GM19438 (cell line): ENCODE data around the gene CFAP161.

Experiments used
- ATAC-seq: cut with Tn5 transposase; IDR thresholded peaks from one replicate; pipeline ENCODE4 v1.9.1; 2021; ENCODE audit warnings: low read depth; ENCODE audit not compliant: unreplicated experiment

The CFAP161 gene, protein sequence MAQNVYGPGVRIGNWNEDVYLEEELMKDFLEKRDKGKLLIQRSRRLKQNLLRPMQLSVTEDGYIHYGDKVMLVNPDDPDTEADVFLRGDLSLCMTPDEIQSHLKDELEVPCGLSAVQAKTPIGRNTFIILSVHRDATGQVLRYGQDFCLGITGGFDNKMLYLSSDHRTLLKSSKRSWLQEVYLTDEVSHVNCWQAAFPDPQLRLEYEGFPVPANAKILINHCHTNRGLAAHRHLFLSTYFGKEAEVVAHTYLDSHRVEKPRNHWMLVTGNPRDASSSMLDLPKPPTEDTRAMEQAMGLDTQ

DNA sequence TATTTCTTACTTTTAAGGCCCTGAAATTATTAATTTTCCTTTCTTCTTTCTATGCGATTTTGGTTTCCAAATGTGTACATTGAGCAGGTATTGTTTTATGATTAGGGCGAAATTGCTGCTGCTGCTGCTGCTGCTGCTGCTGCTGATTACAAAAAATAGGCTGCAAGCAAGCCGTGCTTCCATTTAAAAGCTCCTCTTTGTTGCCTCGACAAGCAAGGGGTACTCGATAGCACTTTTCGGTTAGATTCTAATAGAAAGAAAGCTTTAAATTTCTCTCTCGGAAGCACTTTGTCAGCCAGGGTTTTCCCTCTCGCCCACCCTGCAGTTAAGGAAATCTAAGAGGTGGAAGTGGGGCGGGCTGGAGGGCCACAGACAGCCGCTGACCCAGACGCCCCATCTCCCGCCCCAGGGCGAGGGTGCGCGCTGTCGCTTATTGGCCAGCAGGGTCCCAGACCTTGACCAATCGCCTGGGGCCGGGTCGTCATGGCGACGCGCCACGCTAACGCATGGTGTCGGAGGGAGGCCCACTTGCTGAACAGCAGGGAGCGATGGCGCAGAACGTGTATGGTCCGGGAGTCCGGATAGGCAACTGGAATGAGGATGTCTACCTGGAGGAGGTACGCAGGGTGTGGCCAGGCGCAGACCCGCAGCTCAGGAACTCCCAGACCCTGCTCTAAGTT is at the start of gene CFAP161:
CFAP161 (plus strand) TSS at position 489 of the 680 bp plus-strand sequence; CDS start at position 549, 60 bp downstream.
- no peak for ATAC-seq

DNA sequence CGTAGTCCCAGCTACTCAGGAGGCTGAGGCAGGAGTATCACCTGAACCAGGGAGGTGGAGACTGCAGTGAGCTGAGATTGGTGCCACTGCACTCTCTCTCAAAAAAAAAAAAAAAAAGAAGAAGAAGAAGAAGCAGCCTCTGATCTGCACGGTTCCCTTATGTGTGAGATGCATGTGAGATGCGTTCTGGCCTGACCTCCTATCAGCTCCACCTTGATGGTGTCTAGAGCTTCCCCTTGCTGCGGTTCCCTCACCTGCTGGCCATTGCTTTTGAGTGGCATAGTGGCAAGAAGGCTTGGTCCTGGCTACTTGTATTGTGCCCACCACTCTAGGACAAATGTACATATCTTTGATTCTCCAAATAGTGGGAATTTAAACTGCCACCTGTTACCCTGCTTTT is 49.4 kb upstream of the CFAP161 start:
- ATAC-seq, result no peak

DNA sequence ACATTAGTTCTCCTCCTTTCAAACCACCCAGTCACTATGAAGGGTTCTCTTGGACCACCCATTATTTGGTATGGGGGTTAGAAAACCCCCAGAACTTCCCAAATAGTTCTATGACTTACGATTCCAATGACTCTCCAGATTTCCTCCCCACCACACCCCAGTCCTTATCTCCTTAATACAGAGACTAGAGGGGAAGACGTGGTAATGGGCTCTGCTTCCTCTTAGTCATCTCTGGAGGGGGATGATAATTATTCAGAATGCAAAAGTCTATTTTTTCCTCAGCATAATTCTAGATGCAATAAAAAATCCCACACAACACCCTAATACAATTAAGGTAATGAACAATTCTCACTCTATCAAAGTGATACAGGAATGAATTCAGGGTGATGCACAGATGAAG is 48.9 kb upstream of the CFAP161 start:
- ATAC-seq, result no peak

DNA sequence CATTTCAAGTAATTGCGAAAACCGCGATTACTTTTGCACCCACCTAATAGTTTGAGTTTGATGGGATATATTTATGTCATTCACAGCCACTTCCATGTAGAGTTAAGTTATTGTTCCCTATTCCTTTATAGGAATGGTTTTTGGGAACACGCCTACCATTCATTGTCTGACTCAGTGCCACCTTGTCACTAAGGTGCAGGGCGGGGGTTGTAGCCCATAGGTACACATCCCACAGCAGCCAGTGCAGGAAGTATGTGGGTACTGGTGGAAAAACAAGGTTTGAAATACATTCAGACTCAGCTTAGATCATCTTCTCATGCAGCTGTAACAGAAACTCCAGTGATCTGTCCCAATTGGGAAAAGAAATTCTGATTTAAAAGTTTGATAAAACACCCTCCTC is 48.2 kb upstream of the CFAP161 start:
- no peak for ATAC-seq

DNA sequence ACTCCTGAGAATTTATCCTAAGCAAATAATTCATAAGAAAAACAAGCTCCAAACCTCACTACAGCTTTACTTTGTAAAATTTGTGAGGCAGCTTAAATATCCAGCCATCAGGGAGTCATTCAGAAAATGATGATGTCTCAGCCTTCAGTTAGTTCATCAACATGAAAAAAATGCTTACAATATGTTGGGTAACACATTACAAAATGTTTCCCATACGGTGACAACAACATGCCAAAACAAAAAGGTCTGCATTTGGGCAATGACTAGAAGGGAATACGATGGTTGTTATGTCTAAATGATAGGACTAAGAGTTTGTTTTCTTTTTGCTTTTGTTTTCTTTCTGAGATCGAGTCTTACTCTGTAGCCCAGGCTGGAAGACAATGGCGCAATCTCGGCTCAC is 47.0 kb upstream of the CFAP161 start:
- ATAC-seq, result no peak

DNA sequence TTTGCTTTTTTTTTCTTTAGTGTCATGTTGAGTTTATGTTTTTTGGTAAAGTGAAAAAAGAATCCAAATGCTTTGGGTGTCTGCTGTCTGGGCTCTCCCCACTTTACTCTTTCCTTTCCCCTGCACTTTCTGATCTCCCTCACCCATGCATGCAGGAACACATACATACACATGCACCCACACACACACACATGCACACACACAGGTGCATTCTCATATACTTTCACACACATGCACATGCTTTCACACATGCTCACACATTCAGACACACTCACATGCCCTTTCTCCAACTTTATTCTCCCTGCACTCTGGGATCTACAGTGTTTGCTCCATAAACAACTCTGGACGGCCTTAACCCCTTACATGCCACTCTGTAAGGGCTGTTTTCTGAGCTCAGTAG is 46.4 kb upstream of the CFAP161 start:
- no peak for ATAC-seq

DNA sequence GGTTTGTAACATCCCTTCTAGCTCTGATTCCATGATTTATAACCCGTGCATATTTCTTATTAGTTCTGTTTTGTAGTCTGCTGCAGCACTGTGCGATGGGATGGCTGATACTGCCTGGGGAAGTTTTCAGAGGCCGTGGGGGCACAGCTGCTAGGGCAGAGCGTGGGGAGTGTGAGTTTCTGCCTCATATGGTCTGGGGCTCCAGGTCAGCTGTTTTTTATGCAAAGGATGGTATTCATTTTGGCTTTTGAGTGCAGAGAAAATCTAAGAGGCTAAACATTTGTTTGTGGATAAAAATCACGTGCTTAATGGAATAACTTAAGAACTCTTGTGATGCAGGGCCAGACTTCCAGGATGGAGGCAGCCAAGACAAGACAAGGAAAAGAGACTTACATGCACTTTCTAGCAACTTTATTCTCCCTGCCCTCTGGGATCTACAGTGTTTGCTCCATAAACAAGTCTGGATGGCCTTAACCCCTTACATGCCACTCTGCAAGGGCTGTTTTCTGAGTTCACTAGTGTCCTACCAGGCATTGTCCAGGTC is 45.5 kb upstream of the CFAP161 start:
- no peak for ATAC-seq

DNA sequence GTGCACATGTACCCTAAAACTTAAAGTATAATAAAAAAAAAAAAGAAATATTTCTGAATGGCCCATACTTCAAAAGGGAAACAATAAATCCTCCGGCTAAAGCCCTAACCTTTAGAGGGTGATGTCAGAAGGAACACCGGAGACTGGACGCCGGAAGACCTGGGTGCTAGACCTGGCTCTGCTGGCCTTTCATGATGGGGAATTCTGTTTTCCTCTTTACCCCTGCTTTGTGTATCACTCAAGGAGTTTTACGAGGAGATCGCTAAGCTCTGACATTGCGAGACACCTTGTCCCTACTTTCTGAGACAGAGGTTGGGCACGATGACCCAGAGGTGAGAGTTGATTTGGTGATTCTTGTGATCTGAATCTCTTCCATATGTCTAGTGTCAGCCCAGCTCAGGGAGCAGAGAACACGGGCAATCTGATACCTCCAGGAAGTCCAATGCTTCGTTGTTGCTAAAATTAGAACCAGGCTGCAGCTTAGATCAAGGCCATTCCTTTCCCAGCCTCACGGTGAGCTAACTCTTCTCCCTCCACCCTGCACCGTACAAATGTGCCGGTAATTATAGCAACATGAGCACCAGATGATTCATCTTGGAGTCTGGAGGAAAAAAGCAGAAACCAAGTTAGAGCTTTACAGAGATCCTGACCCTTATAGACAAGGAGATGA is 42.0 kb upstream of the CFAP161 start:
- no peak for ATAC-seq

DNA sequence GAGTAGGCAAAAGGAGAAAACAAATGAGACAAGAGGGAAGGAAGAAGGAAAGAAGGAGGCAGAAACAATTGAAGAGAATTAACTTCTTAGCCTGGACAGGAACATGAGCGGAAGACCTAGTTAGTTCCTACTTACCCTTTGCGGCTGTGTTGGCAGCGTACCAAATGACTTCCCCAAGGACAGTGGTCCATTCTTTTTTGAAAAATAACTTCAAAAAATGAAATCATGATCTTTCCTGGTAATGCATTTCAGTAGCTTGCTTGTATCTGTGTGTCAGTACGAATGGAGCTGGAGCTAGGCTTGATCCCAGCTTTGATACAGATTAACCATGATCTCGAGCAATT is 41.5 kb upstream of the CFAP161 start:
- ATAC-seq, result no peak

DNA sequence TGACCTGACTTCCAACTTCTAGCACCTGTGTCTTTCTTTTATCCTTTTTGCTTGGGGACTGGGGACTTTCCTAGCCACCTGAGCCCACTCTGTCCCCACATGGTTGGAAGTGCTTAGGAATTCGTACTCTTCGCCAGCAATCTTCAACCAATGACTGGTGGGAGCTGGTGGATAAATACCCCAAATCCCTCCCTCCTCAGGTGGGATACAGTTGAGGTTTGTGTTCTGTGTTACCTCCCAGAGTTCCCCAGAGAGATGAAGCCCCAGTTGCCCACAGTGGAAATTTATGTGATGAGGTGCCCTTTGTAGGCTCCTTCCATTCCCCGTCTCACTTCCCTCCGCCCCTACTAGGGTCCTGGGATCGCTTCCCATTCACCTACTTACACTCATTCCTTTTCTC is 40.1 kb upstream of the CFAP161 start:
- no peak for ATAC-seq

DNA sequence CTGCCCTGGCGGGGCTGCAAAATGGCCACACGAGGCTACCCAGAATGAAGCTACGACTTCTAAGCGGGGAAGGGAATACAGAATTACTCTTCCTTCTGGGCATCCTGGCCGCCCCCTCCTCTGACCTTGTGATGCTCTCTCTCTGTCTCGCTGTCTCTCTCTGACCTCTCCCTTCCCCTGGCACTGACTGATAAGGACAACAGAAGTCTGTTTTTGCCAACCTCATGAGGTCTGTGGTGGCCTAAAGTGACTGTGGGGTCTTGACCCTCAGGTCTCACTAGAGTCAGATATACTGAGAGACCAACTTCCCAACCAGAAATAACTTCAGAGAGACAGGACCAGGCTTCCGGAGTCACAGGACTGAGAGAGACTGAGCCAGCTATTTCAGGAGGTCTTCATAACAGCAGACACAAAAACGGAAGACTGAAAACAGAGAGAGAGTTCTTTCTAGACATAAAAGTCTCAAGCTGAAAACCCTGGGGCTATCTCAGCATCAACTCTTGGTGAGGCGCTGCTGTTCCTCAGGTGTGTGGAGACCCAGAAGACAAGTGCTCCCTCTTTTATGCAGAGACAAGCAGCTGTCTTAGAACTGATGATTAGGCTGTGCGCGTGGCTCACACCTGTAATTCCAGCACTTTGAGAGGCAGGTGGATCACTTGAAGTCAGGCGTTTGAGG is 38.2 kb upstream of the CFAP161 start:
- ATAC-seq, result no peak

DNA sequence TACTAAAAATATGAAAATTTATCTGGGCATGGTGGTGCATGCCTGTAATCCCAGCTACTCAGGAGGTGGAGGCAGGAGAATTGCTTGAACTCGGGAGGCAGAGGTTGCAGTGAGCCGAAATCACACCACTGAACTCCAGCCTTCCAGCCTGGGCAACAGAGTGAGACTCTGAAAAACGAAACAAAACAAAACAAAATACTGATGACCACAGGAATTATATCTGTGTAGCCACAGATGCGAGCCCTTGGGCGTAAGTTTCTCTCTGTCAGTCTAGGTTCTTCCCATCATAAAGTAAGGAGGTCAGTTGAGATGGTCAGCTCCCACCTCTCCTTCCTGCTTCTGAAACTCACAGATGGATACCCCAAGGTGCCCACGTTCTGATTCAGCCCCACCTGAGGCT is 37.7 kb upstream of the CFAP161 start:
- no peak for ATAC-seq

DNA sequence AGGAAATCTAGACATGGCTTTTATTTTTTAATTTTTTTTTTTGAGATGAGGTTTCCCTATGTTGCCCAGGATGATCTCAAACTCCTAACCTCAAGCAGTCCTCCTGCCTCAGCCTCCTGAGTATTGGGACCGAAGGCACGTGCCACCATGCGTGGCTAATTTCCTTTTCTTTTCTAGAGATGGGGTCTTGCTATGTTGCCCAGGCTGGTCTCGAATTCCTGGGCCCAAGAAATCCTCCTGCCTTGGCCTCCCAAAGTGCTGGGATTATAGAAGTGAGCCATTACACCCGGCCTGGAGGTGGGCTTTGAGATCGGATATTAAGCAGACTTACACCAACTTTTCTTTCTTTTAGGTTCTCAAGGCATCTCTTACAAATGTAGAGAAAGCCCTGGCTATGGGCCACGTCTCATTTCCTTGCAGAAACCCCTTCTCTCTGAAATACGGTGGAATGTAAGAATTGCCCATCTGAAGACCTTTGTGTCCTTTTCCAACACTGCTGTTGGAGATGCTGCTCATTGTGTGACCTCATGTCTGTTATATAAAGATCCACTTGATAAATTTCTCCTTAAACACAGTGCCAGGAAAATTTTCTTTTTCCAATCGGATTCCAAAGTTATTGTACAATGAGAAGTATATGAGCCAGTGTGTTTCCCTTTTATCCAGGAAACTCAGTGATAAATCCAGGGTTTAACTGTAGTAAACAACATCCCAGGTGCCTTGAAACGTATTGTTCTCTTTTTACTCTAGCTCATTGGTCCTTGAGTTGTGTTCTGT is 36.8 kb upstream of the CFAP161 start:
- no peak for ATAC-seq

DNA sequence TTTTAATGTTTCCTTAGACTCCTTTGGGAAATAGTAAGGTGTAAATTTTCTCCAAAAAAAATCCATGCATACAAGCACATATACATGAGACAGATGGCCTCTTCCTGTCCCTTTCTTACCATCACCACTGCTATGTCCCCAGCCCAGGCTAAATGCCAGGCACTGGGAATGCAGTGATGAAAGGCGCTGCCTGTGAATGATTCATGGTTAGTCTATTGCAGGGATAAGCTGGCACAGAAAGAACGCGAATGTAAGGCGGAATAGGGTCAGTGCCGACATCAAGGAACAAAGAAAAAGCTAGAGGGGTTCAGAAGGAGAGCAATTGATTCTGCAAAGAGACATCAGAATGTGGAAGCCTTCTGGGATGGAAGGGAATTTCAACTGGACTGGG is 36.2 kb upstream of the CFAP161 start:
- no peak for ATAC-seq

DNA sequence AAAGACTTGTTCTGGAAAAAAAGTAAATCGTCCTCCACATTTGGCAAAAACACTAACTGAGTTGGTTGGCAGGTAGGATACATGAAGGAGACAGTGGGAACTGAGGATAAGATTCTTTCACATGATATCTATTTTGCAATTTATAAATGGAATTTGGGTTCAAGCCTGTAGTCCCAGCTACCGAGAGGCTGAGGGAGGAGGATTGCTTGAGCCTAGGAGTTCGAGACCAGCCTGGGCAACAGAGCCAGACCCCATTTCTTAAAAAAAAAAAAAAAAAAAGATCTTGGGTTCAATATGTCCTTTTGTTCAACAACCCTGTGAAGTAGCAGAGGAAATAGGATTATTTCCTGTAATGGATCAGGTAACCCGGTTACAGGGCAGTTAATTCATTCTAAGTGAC is 35.7 kb upstream of the CFAP161 start:
- ATAC-seq, result no peak

DNA sequence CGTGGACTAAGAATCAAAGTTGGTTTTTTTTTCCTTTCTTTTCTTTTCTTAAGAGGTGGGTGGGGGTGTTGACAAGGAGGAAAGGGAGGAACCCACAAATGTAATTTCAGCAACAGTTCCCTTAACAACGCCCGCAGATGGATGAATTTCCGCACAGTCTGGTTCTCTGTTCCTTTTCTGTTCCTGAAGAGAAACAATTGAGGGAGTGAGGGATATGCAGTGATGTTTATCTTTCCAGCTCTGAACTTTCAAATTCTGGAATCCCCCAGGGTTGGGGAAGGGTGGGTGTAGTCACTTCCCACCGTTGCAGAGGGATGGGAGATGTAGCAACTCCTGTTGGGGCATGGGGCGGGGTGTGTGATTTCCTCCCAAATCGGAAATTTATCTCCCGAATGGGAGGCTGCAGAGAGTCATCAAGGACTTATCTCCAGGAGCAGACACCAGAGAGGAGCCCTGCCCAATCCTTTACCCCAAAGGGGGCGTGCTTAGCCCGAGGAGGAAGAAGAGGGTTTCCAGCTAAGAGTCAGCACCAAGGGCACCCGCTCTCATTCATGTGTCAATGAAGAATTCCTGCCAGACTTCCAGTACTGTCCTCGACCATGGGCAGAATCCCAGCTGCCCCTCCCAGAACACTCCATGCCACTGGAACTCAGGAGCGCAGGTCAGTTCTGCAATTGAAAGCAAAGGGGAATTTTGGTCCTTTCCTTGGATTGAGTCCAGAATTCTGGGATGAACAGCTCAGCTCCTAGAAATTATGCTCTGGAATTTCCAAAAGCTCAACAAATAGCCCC is 35.0 kb upstream of the CFAP161 start:
- no peak for ATAC-seq

DNA sequence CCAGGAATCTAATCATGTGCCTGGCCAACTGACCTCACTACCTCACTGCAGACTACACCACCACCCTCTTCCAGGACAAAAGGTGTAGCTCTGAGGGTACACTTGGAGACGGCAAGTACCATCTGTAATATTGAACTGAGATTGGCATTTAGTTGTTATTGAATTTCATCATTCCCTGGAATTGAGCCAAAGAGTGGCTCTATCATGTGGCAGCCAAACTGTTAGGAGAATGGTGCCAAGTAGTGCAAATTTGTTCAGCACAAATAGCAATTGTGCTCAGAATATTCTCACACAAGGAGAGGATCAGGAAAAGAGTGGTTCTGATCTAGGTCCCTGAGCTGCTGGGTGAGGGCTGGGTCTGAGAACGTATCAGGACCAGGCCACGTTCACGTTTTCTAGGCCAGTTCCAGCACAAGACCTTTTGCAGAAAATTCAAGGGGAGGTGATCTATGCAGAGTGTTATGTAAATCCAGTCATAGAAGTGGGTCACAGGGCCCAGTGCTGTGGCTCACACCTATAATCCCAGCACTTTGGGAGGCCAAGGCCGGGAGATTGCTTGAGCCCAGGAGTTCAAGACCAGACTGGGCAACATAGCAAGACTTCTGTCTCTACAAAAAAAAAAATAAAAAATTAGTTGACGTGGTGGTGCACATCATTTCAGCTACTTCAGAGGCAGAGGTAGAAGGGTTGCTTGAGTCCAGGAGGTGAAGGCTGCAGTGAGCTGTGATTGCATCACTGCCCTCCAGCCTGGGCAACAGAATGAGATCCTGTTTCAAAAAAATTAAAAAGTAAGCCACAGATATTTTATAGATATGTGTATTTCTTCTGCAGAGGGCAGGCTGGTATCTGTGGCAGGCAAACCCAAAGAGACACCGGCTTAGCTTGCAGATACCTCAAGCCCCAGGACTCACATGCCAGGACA is 31.9 kb upstream of the CFAP161 start:
- no peak for ATAC-seq

DNA sequence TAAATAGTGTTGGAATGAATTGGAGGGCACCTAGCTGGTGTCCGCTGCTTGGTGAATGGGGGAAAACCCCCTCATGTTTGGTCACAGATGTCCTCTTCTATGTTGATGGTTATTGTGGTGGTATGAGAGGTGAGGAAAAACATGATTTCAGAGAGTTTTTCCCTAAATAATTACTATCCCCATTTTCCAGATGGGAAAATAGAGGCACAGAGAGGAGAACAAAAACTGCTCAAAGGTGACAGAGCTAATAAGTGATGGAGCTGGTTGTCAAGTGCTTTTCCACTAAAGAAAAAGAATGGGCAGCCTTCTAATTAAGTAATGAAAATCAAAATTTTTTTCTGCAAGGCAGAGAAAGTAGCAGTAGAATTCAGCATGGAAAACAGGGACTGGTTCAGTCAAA is 30.2 kb upstream of the CFAP161 start:
- no peak for ATAC-seq

DNA sequence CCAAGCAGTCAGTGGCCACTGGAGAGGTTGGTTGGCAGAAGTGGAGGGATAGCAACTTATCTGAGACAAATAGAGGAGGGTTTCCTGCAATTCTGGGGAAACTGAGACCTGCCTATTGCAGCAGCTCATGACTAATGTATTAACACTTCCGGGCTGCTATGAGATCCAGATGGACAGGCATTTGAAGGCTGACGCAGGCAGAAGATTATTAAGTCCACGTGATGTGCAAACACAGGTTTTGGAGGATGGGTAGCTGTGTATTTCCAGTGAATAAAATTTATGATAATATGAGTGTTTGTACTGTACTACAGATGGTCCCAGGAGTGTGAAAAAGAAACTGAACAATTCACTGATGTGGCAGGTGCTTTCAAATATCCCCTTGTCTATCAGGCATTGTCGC is 28.5 kb upstream of the CFAP161 start:
- no peak for ATAC-seq
